SJCRH30 (cell line): ENCODE measurements around the gene CKB. TPM values are rescaled to one million over a fixed set of nuclear protein-coding genes. Genes with fewer than 3 reads are reported as not detected.

Experiments used
- DNase-seq, 2 experiments: peaks; one replicate each; pipeline ENCODE4 v3.0.0-alpha.2; 2015 to 2020
- H3K27ac ChIP-seq: fragments of 250-450 bp; sonication (Bioruptor Pico); 2 replicates; pipeline ENCODE4 v1.5.1; 2020; ENCODE audit warnings: mild to moderate bottlenecking, moderate library complexity
- H3K27me3 ChIP-seq: fragments of 250-450 bp; sonication (Bioruptor Pico); 2 replicates; pipeline ENCODE4 v1.5.1; 2020; ENCODE audit warnings: mild to moderate bottlenecking, moderate library complexity
- H3K36me3 ChIP-seq: fragments of 250-450 bp; sonication (Bioruptor Pico); 2 replicates; pipeline ENCODE4 v1.5.1; 2020; ENCODE audit warnings: mild to moderate bottlenecking, moderate library complexity
- H3K4me1 ChIP-seq: fragments of 250-450 bp; sonication (Bioruptor Pico); 2 replicates; pipeline ENCODE4 v1.5.1; 2020; ENCODE audit warnings: mild to moderate bottlenecking, moderate library complexity
- H3K4me3 ChIP-seq: fragments of 250-450 bp; sonication (Bioruptor Pico); 2 replicates; pipeline ENCODE4 v1.5.1; 2020; ENCODE audit warnings: mild to moderate bottlenecking, moderate library complexity
- H3K9me3 ChIP-seq: fragments of 250-450 bp; sonication (Bioruptor Pico); replicated peaks from 2 replicates; pipeline ENCODE4 v1.5.1; 2020; ENCODE audit warnings: mild to moderate bottlenecking, moderate library complexity
- total RNA-seq: library from RNA; depleted of rRNA; stranded (reverse); fragments of >200 nt; shearing (Covaris generic); gene quantifications from 2 replicates; pipeline ENCODE4 v1.2.3, GENCODE V29; 2014; rRNA removed

CKB gene
- total RNA-seq, 1 experiment from 2014 or later: 84.4 TPM

DNA sequence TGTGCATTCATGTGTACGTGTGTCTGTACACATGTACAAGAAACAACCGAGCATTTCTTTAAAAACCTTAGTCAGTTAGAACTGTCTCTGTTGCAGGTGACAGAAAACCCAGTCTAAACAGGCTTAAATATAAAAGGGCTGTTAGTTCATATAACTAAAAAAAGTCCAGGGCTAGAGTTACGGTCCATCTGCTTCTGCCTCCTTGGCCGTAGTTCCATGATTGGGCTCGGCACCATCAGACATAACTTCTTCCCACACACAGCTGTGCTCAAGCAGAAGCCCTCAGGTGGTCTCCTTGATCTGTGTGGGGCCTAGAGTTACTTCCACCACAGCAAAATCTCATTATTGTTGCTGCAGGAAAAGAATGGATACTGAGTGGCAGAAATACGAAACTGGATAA lies 34.6 kb downstream of the CKB start:
- H3K4me3 ChIP-seq: no peak overlapping the region

GRCh38 chr14:103485504-103485903 lies 37.1 kb downstream of the CKB start:
- Histone ChIP-seq H3K27me3 (no peaks in the 10 kb centered on the region), H3K36me3 (peaks cover 35% of the 10 kb centered on the region)

More for the DNA sequence above, 34.6 kb downstream of the CKB start:
- Histone ChIP-seq H3K9me3 (no peaks in the 10 kb centered on the region), H3K4me1 (peaks cover 8% of the 10 kb centered on the region), H3K27ac (no peak overlapping the region), H3K27me3 (no peaks in the 10 kb centered on the region), H3K36me3 (peaks cover 36% of the 10 kb centered on the region)
- DNase-seq: no peak

DNA sequence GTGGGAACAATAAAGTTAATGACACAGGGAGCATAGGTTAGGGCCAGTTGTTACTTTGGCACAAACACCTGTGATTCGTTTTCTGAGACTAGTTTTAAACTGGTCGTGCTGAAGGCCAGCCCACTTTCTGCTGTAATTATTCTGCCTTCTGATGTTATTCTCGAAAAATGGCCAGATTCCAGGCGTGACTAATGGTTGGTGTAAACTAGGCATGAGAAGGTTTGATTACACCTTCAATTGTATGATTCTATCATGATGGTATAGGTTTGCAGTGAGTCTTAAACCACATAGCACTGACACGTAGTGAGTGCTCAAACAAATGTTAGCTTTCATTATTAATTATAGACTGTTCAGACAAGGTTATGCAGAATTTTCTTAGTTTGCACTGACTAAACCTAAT lies 39.0 kb downstream of the CKB start:
- H3K27me3 ChIP-seq: no peaks in the 10 kb centered on the region
- H3K4me3 ChIP-seq: no peak overlapping the region
- H3K36me3 ChIP-seq: peaks cover 37% of the 10 kb centered on the region
- peak overlapping the region; percentile 43 for H3K27ac ChIP-seq
- H3K9me3 ChIP-seq: no peaks in the 10 kb centered on the region
- peaks cover 9% of the 10 kb centered on the region for H3K4me1 ChIP-seq
- DNase-seq: peak; percentile 61 to 81

More at GRCh38 chr14:103485504-103485903, 37.1 kb downstream of the CKB start:
- peaks cover 9% of the 10 kb centered on the region for H3K4me1 ChIP-seq
- no peak overlapping the region for H3K4me3 ChIP-seq
- H3K9me3 ChIP-seq: no peaks in the 10 kb centered on the region
- H3K27ac ChIP-seq: no peak overlapping the region
- no peak for DNase-seq

DNA sequence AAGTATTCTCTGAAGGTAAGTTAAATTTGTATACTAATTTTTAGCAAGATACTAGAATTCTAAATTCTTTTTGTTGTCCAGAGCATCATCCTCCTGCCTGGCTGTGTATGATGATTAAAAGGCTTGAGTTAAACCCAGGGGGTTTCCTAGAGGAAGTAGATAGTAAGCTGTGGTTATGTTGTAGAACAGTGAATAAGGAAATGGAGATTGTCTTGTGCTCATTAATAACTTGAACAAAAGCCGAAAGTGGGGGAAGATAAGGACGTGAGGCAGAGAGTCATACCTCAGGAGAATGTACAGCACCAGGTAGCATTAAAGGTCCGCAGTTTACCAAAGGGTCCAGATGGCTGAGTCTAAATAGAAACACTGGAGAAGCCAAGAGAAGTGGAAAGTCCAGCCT lies 42.0 kb downstream of the CKB start:
- Histone ChIP-seq H3K4me1 (peaks cover 9% of the 10 kb centered on the region), H3K27ac (no peak overlapping the region), H3K4me3 (no peak overlapping the region), H3K9me3 (no peaks in the 10 kb centered on the region), H3K27me3 (no peaks in the 10 kb centered on the region), H3K36me3 (peaks cover 39% of the 10 kb centered on the region)
- DNase-seq: no peak

- H3K27ac ChIP-seq: no peak overlapping the region
- H3K9me3 ChIP-seq: no peaks in the 10 kb centered on the region
- H3K4me1 ChIP-seq: no peaks in the 10 kb centered on the region
- DNase-seq: no peak
- H3K36me3 ChIP-seq: peaks cover 56% of the 10 kb centered on the region
- no peak overlapping the region for H3K4me3 ChIP-seq
- H3K27me3 ChIP-seq: no peaks in the 10 kb centered on the region
These were observed 46.0 kb downstream of the CKB start for GRCh38 chr14:103476631-103477030.

DNA sequence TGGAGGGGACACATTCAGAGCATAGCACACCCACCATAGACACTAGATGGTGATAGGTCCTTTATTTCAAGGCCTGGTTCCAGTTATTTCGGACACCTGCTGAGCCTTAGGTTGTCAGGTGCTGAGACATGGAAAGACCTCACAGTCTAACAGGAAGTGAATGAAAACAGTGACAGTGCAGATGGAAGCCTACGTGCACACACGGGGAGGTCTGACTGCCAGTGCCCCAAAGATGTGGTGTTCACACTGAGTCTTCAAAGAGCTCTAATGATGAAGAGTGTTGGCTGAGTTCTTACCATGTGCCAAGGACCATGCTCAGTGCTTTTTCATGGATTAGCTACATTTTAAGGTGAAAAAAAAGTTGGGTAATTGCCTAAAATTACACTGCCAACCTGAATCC lies 46.6 kb downstream of the CKB start:
- no peaks in the 10 kb centered on the region for H3K4me1 ChIP-seq
- DNase-seq: no peak
- H3K36me3 ChIP-seq: peaks cover 57% of the 10 kb centered on the region
- no peaks in the 10 kb centered on the region for H3K9me3 ChIP-seq
- H3K4me3 ChIP-seq: no peak overlapping the region
- H3K27me3 ChIP-seq: no peaks in the 10 kb centered on the region
- no peak overlapping the region for H3K27ac ChIP-seq

DNA sequence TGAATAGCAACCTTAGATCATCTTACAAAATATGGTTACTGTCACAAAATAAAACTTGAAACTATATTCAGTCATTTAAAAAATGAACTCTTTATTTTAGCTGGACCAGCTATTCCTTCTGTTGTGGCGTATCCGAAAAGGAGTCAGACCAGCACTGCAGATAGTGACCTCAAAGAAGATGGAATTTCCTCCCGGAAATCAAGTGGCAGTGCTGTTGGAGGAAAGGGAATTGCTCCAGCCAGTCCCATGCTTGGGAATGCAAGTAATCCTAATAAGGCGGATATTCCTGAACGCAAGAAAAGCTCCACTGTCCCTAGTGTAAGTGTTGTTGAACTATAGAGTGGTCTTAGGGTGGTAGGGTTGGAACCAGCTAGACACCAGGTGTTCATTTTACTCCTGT lies 47.7 kb downstream of the CKB start:
- Histone ChIP-seq H3K27me3 (no peaks in the 10 kb centered on the region), H3K36me3 (peaks cover 55% of the 10 kb centered on the region), H3K4me3 (no peak overlapping the region), H3K27ac (no peak overlapping the region), H3K9me3 (no peaks in the 10 kb centered on the region), H3K4me1 (no peaks in the 10 kb centered on the region)
- no peak for DNase-seq

- Histone ChIP-seq H3K4me3 (no peak overlapping the region), H3K4me1 (no peaks in the 10 kb centered on the region), H3K36me3 (peaks cover 70% of the 10 kb centered on the region), H3K27me3 (no peaks in the 10 kb centered on the region), H3K27ac (no peak overlapping the region), H3K9me3 (no peaks in the 10 kb centered on the region)
- no peak for DNase-seq
These were observed 49.7 kb downstream of the CKB start for GRCh38 chr14:103472939-103473338.

Other genes with a start within 250 kb of the CKB start
- 352 and 383 TPM in 2 replicates for gene EIF5, start 188.6 kb downstream of the CKB start, total RNA-seq
- gene MARK3, start 137.4 kb downstream of the CKB start, total RNA-seq: 74.3 and 83.9 TPM in 2 replicates
- gene TRMT61A, start 6.4 kb upstream of the CKB start, total RNA-seq: 18.1 and 18.7 TPM in 2 replicates
- gene BAG5, start 39.8 kb upstream of the CKB start, total RNA-seq: 43.7 and 45.9 TPM in 2 replicates
- gene COA8, start 40.1 kb upstream of the CKB start, total RNA-seq: 43.0 and 47.2 TPM in 2 replicates
- 156 and 175 TPM in 2 replicates for gene KLC1, start 106.4 kb upstream of the CKB start, total RNA-seq
- 58.0 and 67.0 TPM in 2 replicates for gene XRCC3, start 192.6 kb upstream of the CKB start, total RNA-seq
- gene ZFYVE21, start 193.0 kb upstream of the CKB start, total RNA-seq: 28.3 and 28.6 TPM in 2 replicates